K562 (cell line): Measurements from ENCODE around the gene HLA-DPA1. TPM values are rescaled to one million over a fixed set of nuclear protein-coding genes. Genes with fewer than 3 reads are reported as not detected.

Experiments used
- ATAC-seq: fragments of 200-7000 bp; cut with Tn5 transposase; 3 replicates; pipeline ENCODE4 v1.9.1; 2020; ENCODE audit warnings: moderate library complexity
- BruUV-seq: library from RNA; stranded (reverse); fragments of 400-500 nt; replicated peaks from 2 replicates; lab custom pipeline; 2021; lab: Mats Ljungman, UMichigan
- CTCF ChIA-PET: fragments of 300-600 bp; formaldehyde crosslinking; extraction: SDS; loops from one replicate; lab custom pipeline; 2021; ENCODE audit warnings: low intra/inter-chr PET ratio; lab: Yijun Ruan, JAX
- POLR2A ChIA-PET: fragments of 300-600, 350-650 bp; sonication (Branson Sonifier 250); formaldehyde crosslinking; extraction: SDS; loops from one replicate; lab custom pipeline; 2021; ENCODE audit warnings: antibody characterized with exemption, inconsistent platforms; lab: Yijun Ruan, JAX
- DNase-seq, 4 experiments: peaks; one replicate each; pipeline versions ENCODE4 v3.0.0 to v3.0.0-alpha.2; 2011 to 2018; ENCODE audit warnings: low spot score in 3 of 4, mixed read lengths in 3 of 4; ENCODE audit errors: extremely low read depth in 1 of 4
- FAIRE-seq: peaks from 2 replicates; lab custom pipeline; 2011; peaks lifted over from hg19 to GRCh38; lab: Jason Lieb, UNC
- H2AFZ ChIP-seq: 2 replicates; pipeline ENCODE4 v1.6.0; 2011; ENCODE audit warnings: low read depth, low read length, control low read depth, inconsistent platforms
- H3K27ac ChIP-seq: fragments of 200-600 bp; 3 replicates; pipeline ENCODE4 v1.8.0; 2011; ENCODE audit warnings: low read depth, mild to moderate bottlenecking, control low read depth, inconsistent platforms, low read length, moderate library complexity, mixed read lengths; ENCODE audit errors: extremely low read depth
- H3K27me3 ChIP-seq, 2 experiments: fragments of 300-600 bp in 1 of 2; 2 replicates in 1 of 2; 3 replicates in 1 of 2; pipeline versions ENCODE4 v1.6.0 to v1.8.0; 2011; ENCODE audit warnings: inconsistent platforms in 2 of 2, low read length in 2 of 2, mild to moderate bottlenecking in 1 of 2, mixed read lengths in 1 of 2, moderate library complexity in 1 of 2; ENCODE audit not compliant: control insufficient read depth in 2 of 2, insufficient read depth in 2 of 2
- H3K36me3 ChIP-seq: fragments of 300-600 bp; 3 replicates; pipeline ENCODE4 v1.8.0; 2011; ENCODE audit warnings: mild to moderate bottlenecking, low read length, inconsistent platforms; ENCODE audit not compliant: control insufficient read depth, insufficient read depth
- H3K4me1 ChIP-seq, 2 experiments: fragments of 200-600 bp in 1 of 2; replicated peaks in 1 of 2; 2 replicates in 1 of 2; 3 replicates in 1 of 2; pipeline versions ENCODE4 v1.5.1 to v1.8.0; 2011; ENCODE audit warnings: inconsistent platforms in 2 of 2, low read length in 2 of 2, mild to moderate bottlenecking in 1 of 2, mixed read lengths in 1 of 2, moderate library complexity in 1 of 2; ENCODE audit not compliant: control insufficient read depth in 2 of 2, insufficient read depth in 2 of 2
- H3K4me2 ChIP-seq: 2 replicates; pipeline ENCODE4 v1.6.1; 2011; ENCODE audit warnings: low read length, control low read depth, inconsistent platforms, mixed read lengths; ENCODE audit not compliant: insufficient read depth
- H3K4me3 ChIP-seq: fragments of 200-600 bp; sonication (generic), shearing (Covaris generic); 2 replicates; pipeline ENCODE4 v1.5.1; 2016; ENCODE audit warnings: control low read depth, inconsistent platforms
- H3K79me2 ChIP-seq: fragments of 200-600 bp; 3 replicates; pipeline ENCODE4 v1.8.0; 2011; ENCODE audit warnings: low read length, inconsistent platforms; ENCODE audit not compliant: control insufficient read depth, insufficient read depth
- H3K9ac ChIP-seq, 2 experiments: 2 replicates each; pipeline versions ENCODE4 v1.6.0 to v1.6.1; 2011; ENCODE audit warnings: low read depth in 2 of 2, low read length in 2 of 2, control low read depth in 1 of 2, inconsistent platforms in 1 of 2, mild to moderate bottlenecking in 1 of 2, mixed read lengths in 1 of 2; ENCODE audit not compliant: insufficient read depth in 1 of 2
- H3K9me1 ChIP-seq: one replicate; pipeline ENCODE4 v1.6.0; 2011; ENCODE audit warnings: inconsistent platforms, mild to moderate bottlenecking, low read length, moderate library complexity; ENCODE audit not compliant: control insufficient read depth, insufficient read depth
- H3K9me3 ChIP-seq: replicated peaks from 2 replicates; pipeline ENCODE4 v1.5.1; 2011; ENCODE audit warnings: low read depth, low read length, inconsistent platforms; ENCODE audit not compliant: control insufficient read depth, insufficient read depth
- H4K20me1 ChIP-seq: replicated peaks from 2 replicates; pipeline ENCODE4 v1.6.1; 2011; ENCODE audit warnings: low read length, inconsistent platforms, mixed read lengths; ENCODE audit not compliant: control insufficient read depth, insufficient read depth
- ATF1 ChIP-seq, 2 experiments: fragments of 450-650 bp in 1 of 2; IDR thresholded peaks; 2 replicates each; pipeline ENCODE4 v1.6.1; 2016; ENCODE audit warnings: missing compliant biosample characterization in 1 of 2, missing genetic modification characterization in 1 of 2
- ATF3 ChIP-seq, 2 experiments: fragments of 450-650 bp in 1 of 2; sonication (generic) in 1 of 2; formaldehyde crosslinking in 1 of 2; IDR thresholded peaks in 1 of 2; conservative IDR thresholded peaks in 1 of 2; 2 replicates each; pipeline versions ENCODE4 v1.6.1 to v1.8.1; 2016 to 2023; ENCODE audit warnings: mild to moderate bottlenecking in 2 of 2, moderate library complexity in 2 of 2, inconsistent platforms in 1 of 2, missing genetic modification reagents in 1 of 2
- CREM ChIP-seq: IDR thresholded peaks from 2 replicates; pipeline ENCODE4 v1.6.1; 2014; ENCODE audit warnings: antibody characterized with exemption, low read depth
- EWSR1 ChIP-seq: fragments of 450-650 bp; IDR thresholded peaks from 2 replicates; pipeline ENCODE4 v1.6.1; 2018; ENCODE audit warnings: borderline replicate concordance, mild to moderate bottlenecking, low read depth, moderate library complexity; ENCODE audit not compliant: partially characterized antibody
- FOS ChIP-seq: IDR thresholded peaks from 3 replicates; pipeline ENCODE4 v1.6.1; 2011; ENCODE audit not compliant: insufficient read length; ENCODE audit errors: extremely low read depth
- RFX5 ChIP-seq: IDR thresholded peaks from 2 replicates; pipeline ENCODE4 v1.6.1; 2011; ENCODE audit warnings: low read depth, mild to moderate bottlenecking, improper control_type of control experiment, low read length
- SIN3B ChIP-seq: fragments of 450-650 bp; IDR thresholded peaks from 2 replicates; pipeline ENCODE4 v1.6.1; 2017; ENCODE audit warnings: low read depth, mild to moderate bottlenecking, moderate library complexity
- WGBS: fragments of 100-300 bp; shearing (Covaris generic); methylation state at CpG from one replicate; pipeline ENCODE4 v1.1.6; 2016; ENCODE audit warnings: low coverage, mixed read lengths; ENCODE audit not compliant: insufficient coverage; ENCODE audit errors: missing lambda C conversion rate; 5-methylcytosine and 5-hydroxymethylcytosine counted together
- in situ Hi-C: fragments of 300-500 bp; cut with MboI; formaldehyde crosslinking; loops from 4 replicates; pipeline ENCODE4 v1.15.0; 2018; ENCODE audit warnings: inconsistent platforms, mixed read lengths
- intact Hi-C: fragments of 100-400 bp; cut with micrococcal nuclease; formaldehyde crosslinking; loops from 2 replicates; pipeline ENCODE4 v1.14.2; 2022
- polyA plus RNA-seq, 8 experiments: library from polyadenylated mRNA; depleted of rRNA in 4 of 8; stranded (reverse) in 5 of 8; unstranded in 3 of 8; fragments of >200 nt; fragmentation: Nextera tagmentation in 2 of 8; fragmentation: Illumina TruSeq in 1 of 8; extraction: Ambion mirVana in 2 of 8; extraction: Trizol in 1 of 8; gene quantifications; 2 replicates each; pipeline versions ENCODE4 v1.2.1 to v1.2.3, GENCODE V29; 2011 to 2014; ENCODE audit warnings: inconsistent platforms in 1 of 8, missing spikeins in 1 of 8
- total RNA-seq, 7 experiments: library from RNA; depleted of rRNA in 6 of 7; stranded (reverse); fragments of >200 nt in 6 of 7; fragmentation: Illumina TruSeq in 2 of 7; extraction: Trizol in 2 of 7; gene quantifications; 2 replicates each; pipeline versions ENCODE4 v1.2.1 to v1.2.3, GENCODE V29; 2011 to 2021; ENCODE audit warnings: low replicate concordance in 1 of 7

Gene HLA-DPA1
- total and polyA plus RNA-seq, 9 of the 15 experiments (the other 6 are each of a cell fraction or from before 2014, with no cell fraction given), result 0.23 to 0.93 (median 0.55) TPM

- in situ Hi-C loops (no loop called here), intact Hi-C loops (no loop called here)
- Histone ChIP-seq H3K27ac (no peak overlapping the region), H3K4me2 (no peak overlapping the region), H3K9me1 (no peaks in the 10 kb centered on the region), H3K9ac (no peak overlapping the region), H4K20me1 (no peaks in the 10 kb centered on the region; the same call in 1 of the 2 replicates), H3K9me3 (no peaks in the 10 kb centered on the region), H3K4me1 (peaks cover 0 to 3% of the 10 kb centered on the region in 2 experiments; a peak in 1 of 5 replicates), H3K4me3 (no peak overlapping the region), H2AFZ (no peak overlapping the region), H3K36me3 (no peaks in the 10 kb centered on the region), H3K79me2 (no peaks in the 10 kb centered on the region), H3K27me3 (peaks cover 11 to 40% of the 10 kb centered on the region in 2 experiments; a peak in 4 of 5 replicates)
- peak; percentile 15 to 59 (median 55) for DNase-seq
- CTCF ChIA-PET, result no interaction called here
- ATAC-seq, result peak; percentile 97
- BruUV-seq, result no TSS peak
- 6% methylated on average over 1 of the region's 1 CpG for WGBS
- POLR2A ChIA-PET, result interaction anchor here (0.6 to 1.3 kb wide), 7 partner anchors 9 to 449 kb away, joined by 3 to 5 read pairs (median 3); partner anchors contain the start of gene HLA-DPA1
- peak; percentile 79 for FAIRE-seq
- TF ChIP-seq FOS, result peak; percentile 26
- TF ChIP-seq ATF3 (IDR thresholded peaks at IDR 0.05), result 0 out of 2 replicates have a peak, but pooled peaks have one; percentile 17
- TF ChIP-seq ATF3 (CRISPR knock-in tag; conservative IDR thresholded peaks at IDR 0.05), result no peak
- TF ChIP-seq RFX5, result peak; percentile 98
- no peak for TF ChIP-seq SIN3B
- no peak for TF ChIP-seq ATF1 (CRISPR knock-in tag; IDR thresholded peaks at IDR 0.05)
- peak; percentile 78 for TF ChIP-seq ATF1 (tag; IDR thresholded peaks at IDR 0.05)
- TF ChIP-seq CREM, result peak; percentile 82
- TF ChIP-seq EWSR1, result no peak
Observed at GRCh38 chr6:33112148-33112547, 38.7 kb upstream of the HLA-DPA1 start.
